Mucosa of gallbladder (tissue), 1 donor: ENCODE data around the gene ETFB. TPM values are rescaled to one million over a fixed set of nuclear protein-coding genes. Genes with fewer than 3 reads are reported as not detected.
"Not testable (repeated sequence)": the region's sequence is repeated elsewhere in the genome, so short reads cannot be mapped to it uniquely, and the experiment has no call there.

Source experiments
- DNase-seq: peaks from one replicate; pipeline ENCODE4 v3.0.0-alpha.2; 2020; ENCODE audit warnings: low spot score
- total RNA-seq: library from RNA; stranded (reverse); gene quantifications from one replicate; pipeline ENCODE4 v1.2.1, GENCODE V29; 2021
- donor health status: DM: no; HTN: no; CAD: no.

Gene ETFB
- 139 TPM for total RNA-seq

GRCh38 chr19:51365965-51366388 is at the start of gene ETFB:
Gene ETFB (minus strand): TSS chr19:51366388. CDS start chr19:51366326, 62 bp downstream.
- DNase-seq: no peak

- DNase-seq: no peak
Observed at GRCh38 chr19:51415187-51415586, 49.0 kb upstream of the ETFB start.

GRCh38 chr19:51410950-51411748 is 45.0 kb upstream of the ETFB start:
- DNase-seq: no peak

- no peak for DNase-seq
Observed at GRCh38 chr19:51407511-51408131, 41.4 kb upstream of the ETFB start.

- no peak for DNase-seq
Observed at GRCh38 chr19:51402117-51402516, 35.9 kb upstream of the ETFB start.

- not testable (repeated sequence) for DNase-seq
Observed at GRCh38 chr19:51399936-51400335, 33.7 kb upstream of the ETFB start.

- DNase-seq: no peak
Observed at GRCh38 chr19:51399231-51399630, 33.0 kb upstream of the ETFB start.

GRCh38 chr19:51398096-51398704 is 32.0 kb upstream of the ETFB start:
- no peak for DNase-seq

- not testable (repeated sequence) for DNase-seq
Observed at GRCh38 chr19:51397453-51397852, 31.3 kb upstream of the ETFB start.

GRCh38 chr19:51396175-51396574 is 30.0 kb upstream of the ETFB start:
- no peak for DNase-seq

GRCh38 chr19:51394050-51394836 is 28.1 kb upstream of the ETFB start:
- DNase-seq: peak; percentile 96

- no peak for DNase-seq
Observed at GRCh38 chr19:51392701-51393100, 26.5 kb upstream of the ETFB start.

- DNase-seq: no peak
Observed at GRCh38 chr19:51391073-51391611, 25.0 kb upstream of the ETFB start.

- no peak for DNase-seq
Observed at GRCh38 chr19:51389143-51389542, 23.0 kb upstream of the ETFB start.

- DNase-seq: no peak
Observed at GRCh38 chr19:51387924-51388389, 21.8 kb upstream of the ETFB start, which contains the start of gene LIM2. Gene LIM2 (minus strand): TSS chr19:51387974. CDS start chr19:51387443, 531 bp downstream.

- DNase-seq: no peak
Observed at GRCh38 chr19:51386882-51387520, 20.8 kb upstream of the ETFB start.

- DNase-seq: no peak
Observed at GRCh38 chr19:51382004-51382403, 15.8 kb upstream of the ETFB start.

GRCh38 chr19:51380379-51380778 is 14.2 kb upstream of the ETFB start:
- DNase-seq: no peak

- DNase-seq: no peak
Observed at GRCh38 chr19:51377422-51377821, 11.2 kb upstream of the ETFB start.

GRCh38 chr19:51375504-51376221 is 9.5 kb upstream of the ETFB start:
- DNase-seq: no peak
